Colonic mucosa (tissue), 4 donors: ENCODE results near the gene DNAH3. TPM values are rescaled to one million over a fixed set of nuclear protein-coding genes. Genes with fewer than 3 reads are reported as not detected.
"Not testable (repeated sequence)": the region's sequence is repeated elsewhere in the genome, so short reads cannot be mapped to it uniquely, and the experiment has no call there.

ENCODE experiments used
- DNase-seq: peaks from one replicate; pipeline ENCODE4 v3.0.0-alpha.2; 2020
- H3K27ac ChIP-seq: fragments of 200-600 bp; one replicate; pipeline ENCODE4 v1.8.0; 2021
- H3K27me3 ChIP-seq: fragments of 200-600 bp; one replicate; pipeline ENCODE4 v1.8.0; 2021
- H3K36me3 ChIP-seq: fragments of 200-600 bp; one replicate; pipeline ENCODE4 v1.8.0; 2021
- H3K4me1 ChIP-seq: fragments of 200-600 bp; one replicate; pipeline ENCODE4 v1.8.0; 2021; ENCODE audit warnings: mild to moderate bottlenecking
- H3K4me3 ChIP-seq: fragments of 200-600 bp; one replicate; pipeline ENCODE4 v1.8.0; 2021
- H3K9ac ChIP-seq, 2 donors: one replicate each; pipeline ENCODE4 v1.7.0; 2013; ENCODE audit warnings: control low read depth in 2 of 2, low read depth in 2 of 2, low read length in 2 of 2
- H3K9me3 ChIP-seq: fragments of 200-600 bp; one replicate; pipeline ENCODE4 v1.8.0; 2021
- CTCF ChIP-seq: fragments of 200-600 bp; IDR thresholded peaks from one replicate; pipeline ENCODE4 v1.8.0; 2022; ENCODE audit warnings: antibody characterized with exemption, mild to moderate bottlenecking
- intact Hi-C: fragments of 100-400 bp; cut with DNase I; formaldehyde crosslinking; loops from one replicate; pipeline ENCODE4 v1.14.1; 2022
- total RNA-seq, 2 donors: library from RNA; stranded (reverse); fragmentation: NEBNext Ultra II Directional in 1 of 2; extraction: Animal tissue kit (Norgen Biotek cat#: 25700) in 1 of 2; gene quantifications; one replicate each; pipeline ENCODE4 v1.2.1, GENCODE V29; 2021
- donor health status: healthy.
- donor health status: DM: no; HTN: no; CAD: no.
- donor health status: DM: no; HTN: no; CAD: no.

The DNAH3 gene
- total RNA-seq, 2 donors from 2014 or later: 4.2 to 5.1 TPM

GRCh38 chr16:21101631-21102420 is 48.8 kb downstream of the DNAH3 start:
- H3K27ac ChIP-seq: no peak overlapping the region
- H3K27me3 ChIP-seq: no peaks in the 10 kb centered on the region
- no peaks in the 10 kb centered on the region for H3K9me3 ChIP-seq
- TF ChIP-seq CTCF: no peak
- H3K9ac ChIP-seq: no peak overlapping the region
- DNase-seq: no peak
- intact Hi-C loops: no loop called here
- no peaks in the 10 kb centered on the region for H3K4me1 ChIP-seq
- H3K36me3 ChIP-seq: no peaks in the 10 kb centered on the region
- no peak overlapping the region for H3K4me3 ChIP-seq

- H3K4me3 ChIP-seq: no peak overlapping the region
- no peak for TF ChIP-seq CTCF
- H3K4me1 ChIP-seq: no peaks in the 10 kb centered on the region
- H3K27me3 ChIP-seq: no peaks in the 10 kb centered on the region
- H3K27ac ChIP-seq: no peak overlapping the region
- H3K9me3 ChIP-seq: no peaks in the 10 kb centered on the region
- H3K36me3 ChIP-seq: no peaks in the 10 kb centered on the region
- no peak overlapping the region for H3K9ac ChIP-seq
- intact Hi-C loops: no loop called here
- no peak for DNase-seq
Measured at GRCh38 chr16:21100447-21100846, 50.2 kb downstream of the DNAH3 start.

GRCh38 chr16:21097151-21097550 is 53.5 kb downstream of the DNAH3 start:
- intact Hi-C loops: no loop called here

GRCh38 chr16:21094719-21095118 is 55.9 kb downstream of the DNAH3 start:
- H3K9ac ChIP-seq, H3K4me1 ChIP-seq, H3K27me3 ChIP-seq, H3K4me3 ChIP-seq, intact Hi-C loops, H3K27ac ChIP-seq, DNase-seq, H3K36me3 ChIP-seq, H3K9me3 ChIP-seq: not testable (repeated sequence)

More at GRCh38 chr16:21097151-21097550, 53.5 kb downstream of the DNAH3 start:
- H3K36me3 ChIP-seq: no peaks in the 10 kb centered on the region
- no peaks in the 10 kb centered on the region for H3K27me3 ChIP-seq
- H3K9ac ChIP-seq: no peak overlapping the region
- H3K4me1 ChIP-seq: no peaks in the 10 kb centered on the region
- no peak overlapping the region for H3K4me3 ChIP-seq
- no peak overlapping the region for H3K27ac ChIP-seq
- no peak for DNase-seq
- H3K9me3 ChIP-seq: no peaks in the 10 kb centered on the region
- TF ChIP-seq CTCF: no peak

- Histone ChIP-seq H3K4me3 (no peak overlapping the region), H3K27me3 (no peaks in the 10 kb centered on the region), H3K36me3 (no peaks in the 10 kb centered on the region), H3K9ac (no peak overlapping the region), H3K9me3 (no peaks in the 10 kb centered on the region), H3K4me1 (no peaks in the 10 kb centered on the region), H3K27ac (no peak overlapping the region)
- no peak for TF ChIP-seq CTCF
- intact Hi-C loops: no loop called here
- DNase-seq: no peak
Measured at GRCh38 chr16:21092951-21093350, 57.7 kb downstream of the DNAH3 start.
